Dermis microvascular lymphatic vessel endothelial cell (primary cell): ENCODE data around the gene CRYBA4. TPM values are rescaled to one million over a fixed set of nuclear protein-coding genes. Genes with fewer than 3 reads are reported as not detected.
A peak's percentile ranks its signal among the peaks of the same experiment; 100 is the strongest.
"Not testable (repeated sequence)": the region's sequence is repeated elsewhere in the genome, so short reads cannot be mapped to it uniquely, and the experiment has no call there.

ENCODE experiments used
- DNase-seq, 2 donors: peaks; one replicate each; pipeline versions ENCODE4 v3.0.0 to v3.0.0-alpha.2; 2010; ENCODE audit warnings: low read depth in 2 of 2
- total RNA-seq: library from RNA; depleted of rRNA; stranded (reverse); fragments of >200 nt; gene quantifications from 2 replicates; pipeline ENCODE4 v1.2.1, GENCODE V29; 2014

CRYBA4 gene
- total RNA-seq, 1 donor from 2014 or later: 0.13 TPM

DNA sequence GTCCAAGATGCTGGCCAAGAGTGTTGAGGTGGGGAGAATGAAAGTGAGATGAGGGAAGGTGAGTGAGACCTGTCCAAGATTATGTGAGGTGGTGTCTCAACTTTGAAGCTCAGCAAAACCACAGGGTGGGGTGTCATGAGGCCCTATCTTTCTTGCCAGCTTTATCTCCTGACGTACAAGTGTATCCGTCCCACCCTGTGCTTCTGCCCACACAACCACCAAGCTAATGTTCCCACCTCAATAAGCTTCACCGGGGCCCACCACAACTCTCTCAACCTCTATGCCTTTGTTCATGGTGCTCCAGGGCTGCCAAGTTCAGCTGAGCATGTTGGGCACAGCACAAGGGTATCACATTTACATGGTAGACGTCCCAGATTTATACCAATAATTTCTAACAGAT, 24.7 kb upstream of the CRYBA4 start:
- no peak for DNase-seq

DNA sequence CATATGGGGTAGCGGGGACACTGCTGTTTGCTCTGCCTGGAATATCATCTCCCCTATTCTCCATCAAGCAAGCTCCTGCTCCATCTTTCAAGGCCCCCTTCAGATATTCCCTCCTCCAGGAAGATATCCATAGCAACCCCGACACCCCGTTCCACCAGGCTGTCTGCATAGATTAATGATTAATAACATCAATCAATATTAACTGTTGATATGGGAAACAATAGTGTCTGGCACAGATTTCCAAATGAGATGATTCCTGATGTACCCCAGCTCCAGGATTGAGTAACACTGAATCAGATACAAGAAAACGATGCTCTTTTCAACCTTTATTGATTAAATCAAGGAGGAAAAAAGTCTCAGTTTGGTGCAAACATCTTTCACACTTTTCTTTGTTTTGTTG, 24.3 kb upstream of the CRYBA4 start:
- no peak for DNase-seq

DNA sequence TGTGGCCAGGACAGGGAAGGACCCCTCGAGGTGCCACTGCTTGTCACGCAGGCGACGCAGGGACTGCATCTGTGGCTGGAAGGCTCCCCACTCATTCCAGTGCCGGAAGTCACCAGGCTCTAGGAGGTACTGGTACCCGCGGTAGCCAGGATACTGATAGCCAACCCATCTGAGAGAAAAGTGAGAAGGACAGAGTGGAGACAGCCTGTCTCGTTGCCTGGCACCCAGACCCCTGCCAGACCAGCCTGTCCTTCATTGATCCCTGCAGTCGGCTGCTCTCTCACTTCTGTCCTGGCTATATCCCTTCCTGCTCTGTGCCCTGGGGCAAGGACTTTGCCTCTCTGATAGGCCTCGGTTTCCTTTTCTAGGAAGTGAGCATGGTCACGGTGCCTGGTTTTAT, 22.3 kb upstream of the CRYBA4 start:
- no peak for DNase-seq

DNA sequence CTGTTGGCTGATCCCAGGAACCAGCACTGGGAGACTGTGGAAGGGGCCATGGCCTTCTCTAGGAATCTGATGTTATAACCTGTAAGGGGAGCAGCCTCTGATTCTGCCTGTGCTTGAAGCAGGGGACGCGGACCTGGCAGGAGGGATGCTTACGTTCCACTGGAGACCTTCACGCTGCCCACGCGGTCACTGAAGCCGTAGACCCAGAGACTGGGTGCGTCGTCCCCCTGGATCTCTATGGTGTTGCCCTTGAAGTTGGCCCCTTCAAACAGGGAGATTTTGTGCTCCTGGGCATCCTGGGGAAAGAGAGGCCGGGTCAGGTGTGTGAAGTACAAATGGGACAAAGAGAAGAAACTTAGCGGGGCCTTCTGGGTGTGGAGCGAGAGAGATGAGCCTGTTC, 20.0 kb upstream of the CRYBA4 start:
- no peak for DNase-seq

DNA sequence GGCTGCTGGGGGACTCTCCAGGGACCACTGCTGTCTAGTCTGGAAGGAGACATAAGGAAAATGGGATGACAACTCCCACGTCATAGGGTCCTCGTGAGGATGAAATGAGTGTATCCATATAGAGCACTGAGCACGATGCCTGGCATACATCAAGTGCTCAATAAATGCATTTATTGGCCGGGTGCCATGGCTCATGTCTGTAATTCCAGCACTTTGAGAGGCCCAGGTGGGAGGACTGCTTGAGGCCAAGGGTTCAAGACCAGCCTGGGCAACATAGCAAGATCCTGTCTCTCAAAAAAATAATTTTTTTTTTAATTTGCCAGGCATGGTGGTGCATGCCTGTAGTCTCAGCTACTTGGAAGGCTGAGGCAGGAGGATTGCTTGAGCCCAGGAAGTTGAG, 19.6 kb upstream of the CRYBA4 start:
- DNase-seq: no peak

DNA sequence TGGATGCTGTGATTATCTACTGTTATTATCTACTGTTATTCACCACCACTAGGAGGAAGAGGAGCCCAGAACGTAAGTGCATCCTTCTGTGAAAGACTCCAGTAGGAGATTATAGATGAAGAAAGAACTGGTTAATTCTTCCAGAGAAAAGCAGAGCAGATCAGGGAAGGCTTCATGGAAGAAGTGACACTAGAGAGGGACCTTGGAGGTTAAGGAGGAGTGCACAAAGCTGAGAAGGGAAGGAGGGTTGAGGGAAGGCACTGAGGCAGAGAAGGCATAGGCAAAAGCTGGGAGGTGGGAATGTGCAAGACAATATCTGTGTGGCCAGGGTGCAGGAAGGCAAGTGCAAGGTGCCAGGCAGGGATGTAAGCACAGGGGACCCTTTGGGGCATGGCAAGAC, 17.4 kb upstream of the CRYBA4 start:
- no peak for DNase-seq

DNA sequence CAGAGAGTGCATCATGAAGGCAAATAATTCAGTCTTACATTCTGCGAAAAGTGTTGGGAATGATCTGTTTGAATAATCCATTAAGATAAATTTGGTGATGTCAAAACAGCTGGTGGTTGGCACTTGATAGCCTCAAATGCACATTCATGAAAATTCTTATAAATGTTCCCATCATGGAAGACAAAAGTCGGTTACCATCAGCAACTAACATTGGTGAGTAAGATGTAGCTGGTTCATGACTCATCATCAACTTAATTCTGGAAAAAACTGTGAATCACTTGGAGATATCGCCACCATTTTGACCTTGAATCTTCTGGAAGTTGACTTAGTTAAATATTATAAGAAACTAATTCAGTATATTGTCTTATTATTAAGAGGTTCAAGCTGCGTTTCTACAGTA, 15.2 kb upstream of the CRYBA4 start:
- DNase-seq: peak in 1 of 2 donors; percentile 13

DNA sequence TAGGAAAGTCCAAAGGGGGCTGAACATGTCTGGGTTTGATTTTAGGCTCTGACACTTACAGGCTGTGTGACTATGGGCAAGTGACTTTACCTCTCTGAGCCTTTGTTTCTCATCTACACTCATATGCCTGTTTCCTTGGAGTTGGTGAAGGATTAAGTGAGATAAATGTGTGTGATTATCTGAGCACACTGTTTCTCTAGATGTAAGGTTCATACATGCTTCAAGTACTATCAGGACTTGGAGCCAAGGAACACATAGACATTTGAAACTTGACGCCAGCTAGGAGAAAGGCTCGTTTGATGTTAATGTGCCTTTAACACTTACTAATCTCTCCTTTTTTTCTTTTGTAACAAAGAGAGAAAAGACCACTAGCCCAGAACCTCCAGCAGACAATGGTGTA, 13.6 kb upstream of the CRYBA4 start:
- no peak for DNase-seq

DNA sequence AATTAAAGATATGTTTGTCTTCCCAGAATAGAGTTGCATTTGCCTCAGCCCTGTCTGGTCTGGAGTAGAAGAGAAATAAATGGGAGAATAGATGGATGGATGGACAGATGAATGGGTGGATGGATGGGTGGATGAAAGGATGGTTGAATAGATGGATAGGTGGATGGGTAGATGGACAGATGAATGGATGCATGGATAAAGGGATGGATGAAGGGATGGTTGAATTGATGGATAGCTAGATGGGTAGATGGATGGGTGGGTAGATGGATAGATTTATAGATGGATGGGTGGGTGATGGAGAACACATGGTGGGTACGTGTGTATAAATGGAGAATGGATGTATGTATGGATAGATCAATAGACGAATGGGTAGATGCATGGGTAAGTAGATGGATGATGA, 12.5 kb upstream of the CRYBA4 start:
- DNase-seq: no peak

DNA sequence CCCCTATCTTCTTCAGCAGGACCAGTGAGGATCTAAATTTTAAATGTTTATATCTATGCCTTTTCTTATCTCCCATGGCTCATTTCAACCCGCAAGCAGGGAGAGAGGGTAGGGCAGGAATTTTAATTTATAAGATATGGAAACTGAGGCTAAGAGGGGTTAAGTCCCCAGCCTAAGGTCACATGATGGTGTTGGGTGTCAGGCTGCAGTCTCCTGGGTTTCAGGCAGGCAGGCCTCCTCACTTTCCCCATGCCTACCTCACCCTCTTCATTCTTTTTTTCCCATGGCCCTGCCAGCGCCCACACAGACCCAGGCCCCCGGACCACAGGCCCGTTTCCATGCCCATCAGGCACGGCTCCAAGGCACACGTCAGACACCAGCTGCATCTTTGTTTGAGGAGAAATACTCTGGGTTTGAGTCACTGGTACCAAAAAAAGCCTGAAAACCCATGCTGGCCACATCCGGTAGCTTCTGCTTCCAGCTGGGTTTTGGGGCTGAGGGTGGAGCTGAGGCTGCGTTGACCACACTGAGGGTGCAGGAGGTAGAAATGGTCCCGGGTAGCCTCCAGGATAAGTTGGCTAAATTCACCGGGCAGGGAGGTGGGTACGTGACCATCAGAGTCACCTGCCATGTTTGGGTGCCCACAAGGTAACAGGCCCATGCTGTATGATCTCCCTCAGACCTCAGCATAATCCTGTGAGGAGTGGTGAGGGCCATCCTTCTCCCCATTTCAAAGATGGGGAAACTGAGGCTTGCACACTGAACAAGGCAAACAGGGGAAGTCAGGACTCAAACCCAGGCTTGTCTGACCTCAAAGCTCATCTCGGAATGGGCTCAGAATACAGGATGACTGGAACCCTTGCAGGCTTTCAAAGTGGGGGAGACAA, 11.4 kb upstream of the CRYBA4 start:
- peak in 1 of 2 donors; percentile 47 for DNase-seq

DNA sequence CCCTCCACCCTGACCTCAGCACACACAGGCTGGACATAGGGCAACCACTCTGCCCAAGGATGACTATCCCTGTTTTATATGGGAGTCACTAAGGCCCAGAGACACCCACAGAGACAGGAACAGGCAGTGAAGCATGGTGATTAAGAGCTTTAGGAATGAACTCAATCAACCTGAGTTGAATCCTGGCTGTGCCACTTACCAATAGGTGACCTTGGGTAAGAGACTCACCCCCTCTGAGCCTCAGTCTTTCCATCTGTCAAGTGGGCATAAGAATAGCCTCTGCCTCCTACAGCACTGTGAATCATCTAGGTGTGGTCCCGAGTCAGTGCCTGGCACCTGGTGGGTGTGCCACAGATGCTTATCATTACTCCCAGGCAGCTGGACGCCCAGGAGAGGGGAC, 10.8 kb upstream of the CRYBA4 start:
- DNase-seq: no peak

DNA sequence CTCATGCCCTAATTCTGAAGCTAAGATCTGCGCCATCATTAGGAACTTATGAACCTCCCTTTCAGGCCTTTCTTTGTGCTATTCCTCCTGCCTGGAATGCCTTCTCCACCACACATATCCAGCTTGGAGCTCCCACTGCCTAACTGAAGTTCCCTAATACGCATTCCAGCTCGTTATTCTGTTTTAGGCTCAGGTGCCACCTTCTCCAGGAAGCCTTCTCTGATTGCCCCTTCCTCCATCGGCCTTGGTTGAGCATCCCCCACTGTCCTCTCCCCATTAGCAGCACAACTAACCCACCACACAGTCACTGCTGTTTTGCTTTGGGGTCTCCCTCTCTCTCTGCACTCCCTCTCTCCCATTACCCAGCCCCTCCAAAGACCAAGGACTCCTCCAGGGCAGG, 9.1 kb upstream of the CRYBA4 start:
- no peak for DNase-seq

DNA sequence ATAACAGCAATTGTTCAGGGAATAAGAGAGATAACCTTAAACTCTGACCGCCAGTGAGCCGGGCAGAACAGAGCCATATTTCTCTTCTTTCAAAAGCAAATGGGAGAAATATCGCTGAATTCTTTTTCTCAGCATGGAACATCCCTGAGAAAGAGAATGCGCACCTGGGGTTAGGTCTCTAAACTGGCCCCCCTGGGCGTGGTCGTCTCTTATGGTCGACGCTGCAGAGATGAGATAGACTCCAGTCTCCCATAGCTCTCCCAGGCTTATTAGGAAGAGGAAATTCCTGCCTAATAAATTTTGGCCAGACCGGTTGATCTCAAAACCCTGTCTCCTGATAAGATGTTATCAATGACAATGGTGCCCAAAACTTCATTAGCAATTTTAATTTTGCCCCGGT, 8.0 kb upstream of the CRYBA4 start:
- DNase-seq: not testable (repeated sequence)

DNA sequence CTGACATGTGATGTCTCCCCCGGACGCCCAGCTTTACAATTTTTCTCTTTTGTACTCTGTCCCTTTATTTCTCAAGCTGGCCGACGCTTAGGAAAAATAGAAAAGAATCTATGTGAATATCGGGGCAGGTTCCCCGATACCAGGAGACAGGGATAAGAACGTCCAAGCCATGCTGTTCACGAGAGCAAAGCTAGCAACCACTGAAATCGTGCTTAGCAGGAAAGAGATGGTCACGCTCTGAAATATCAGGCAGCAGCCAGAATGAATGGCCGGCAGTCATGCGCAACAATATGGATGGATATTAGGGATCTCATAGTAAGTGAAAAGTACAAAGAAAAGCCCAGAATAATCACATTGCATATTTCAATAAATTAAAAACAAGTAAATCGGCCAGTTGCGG, 7.4 kb upstream of the CRYBA4 start:
- DNase-seq: no peak

DNA sequence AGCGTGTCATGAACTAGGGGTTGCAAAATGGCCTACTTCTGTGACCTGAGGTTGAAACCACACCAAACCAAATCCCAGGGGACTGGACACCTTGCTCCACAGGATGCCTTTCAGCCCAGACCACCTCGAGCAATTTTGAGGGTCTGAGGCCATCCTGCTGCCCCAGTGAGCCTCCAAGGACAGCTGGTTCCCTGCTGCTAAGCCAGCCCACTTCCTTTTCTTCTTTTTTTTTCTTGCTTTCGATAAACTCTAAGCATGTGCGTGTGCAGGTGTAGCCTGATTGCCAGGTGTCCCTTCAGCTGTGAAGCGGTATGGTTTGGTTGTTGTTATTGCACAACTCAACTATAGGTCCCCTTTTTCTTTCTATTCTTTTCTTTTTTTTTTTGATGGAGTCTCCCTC, 6.6 kb upstream of the CRYBA4 start:
- DNase-seq: no peak

DNA sequence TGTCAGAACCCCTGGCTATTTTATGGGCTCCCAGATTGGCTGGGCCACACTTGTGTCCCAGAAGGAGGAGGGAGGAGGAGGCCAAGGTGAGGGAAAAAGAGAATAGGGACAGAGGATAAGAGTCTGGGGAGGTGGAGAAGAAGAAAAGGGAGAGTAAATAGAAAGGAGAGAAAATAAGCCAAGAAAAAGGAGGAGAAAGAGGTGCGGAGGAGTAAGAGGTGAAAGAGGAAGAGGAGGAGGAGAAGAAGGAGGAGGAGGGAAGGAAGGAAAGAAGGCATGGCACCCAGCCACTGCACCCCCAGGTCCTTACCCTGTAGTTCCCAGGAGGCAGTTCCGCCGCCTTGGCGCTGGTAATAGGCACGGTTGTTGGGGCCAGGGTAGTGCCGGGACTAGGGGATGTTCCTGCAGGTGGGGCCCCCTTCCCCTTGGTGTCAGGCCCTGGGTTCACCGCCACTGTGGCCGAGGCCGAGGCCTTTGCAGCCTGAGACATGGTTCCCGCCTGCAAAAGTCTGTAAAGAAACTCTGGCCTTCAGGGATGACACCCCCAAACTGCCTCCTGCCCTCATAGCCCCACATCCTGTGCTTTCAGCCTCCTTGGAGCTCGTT, 5.8 kb upstream of the CRYBA4 start:
- no peak for DNase-seq

DNA sequence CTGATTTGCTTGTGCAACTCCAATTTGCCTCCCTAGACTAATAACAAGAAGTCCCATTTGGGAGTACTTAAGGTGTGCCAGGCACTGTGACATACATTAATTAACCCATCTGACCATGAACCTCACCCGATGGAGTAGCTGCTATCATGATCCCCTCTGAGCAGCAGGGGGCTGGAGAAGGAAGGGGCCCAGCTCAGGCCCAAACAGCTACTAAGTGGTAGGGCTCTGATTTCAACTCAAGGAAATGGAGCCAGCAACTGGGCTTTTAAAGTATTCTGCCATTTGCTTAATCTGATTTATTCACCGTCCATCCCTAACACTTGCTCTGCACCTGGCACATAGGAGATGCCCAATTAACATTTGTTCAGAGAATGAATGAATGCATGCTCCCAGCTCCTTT, 5.1 kb upstream of the CRYBA4 start:
- DNase-seq: no peak

DNA sequence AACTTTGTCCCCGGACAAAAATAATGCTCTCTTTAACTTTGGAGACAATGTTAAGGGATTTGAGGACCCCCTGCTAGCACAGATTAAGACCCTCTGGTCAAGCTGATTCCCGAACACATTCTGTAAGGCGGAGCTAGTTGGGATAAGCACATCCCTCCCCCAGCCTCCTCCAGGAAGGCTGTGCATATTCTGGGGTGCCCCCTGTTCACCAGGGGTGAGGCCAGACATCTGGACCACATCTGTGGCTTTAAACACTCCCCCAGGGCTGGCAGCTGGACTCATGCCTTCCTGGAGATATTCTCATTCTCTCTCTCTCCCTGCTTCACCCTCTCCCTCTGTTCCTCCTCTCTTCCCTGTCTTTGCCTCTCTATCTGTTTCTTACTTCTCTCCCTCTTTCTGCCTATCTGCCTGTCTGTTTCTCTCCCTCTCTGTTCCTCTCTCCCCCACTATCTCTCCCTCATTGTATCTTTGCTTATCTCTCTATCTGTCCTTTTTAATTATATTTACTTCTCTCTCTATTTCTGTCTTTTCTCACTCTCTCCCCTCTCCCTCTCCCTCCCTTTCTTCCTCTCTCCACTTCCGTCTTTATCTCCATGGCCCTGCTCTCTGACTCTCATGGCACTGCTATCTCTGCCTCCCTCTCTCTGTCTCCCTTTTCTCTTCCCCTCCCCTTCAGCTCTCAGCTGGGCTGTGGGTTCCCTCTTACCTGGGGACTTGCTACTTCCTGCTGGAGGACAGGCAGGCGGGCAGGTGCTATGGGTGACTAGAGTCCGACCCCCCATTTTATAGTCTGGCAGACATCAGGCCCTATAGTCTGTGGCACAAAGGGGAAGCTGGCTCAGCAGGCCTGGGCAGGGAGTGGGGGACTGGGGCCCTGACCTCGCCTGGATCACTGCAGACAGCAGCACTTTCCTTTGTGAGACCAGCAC, 4.2 kb upstream of the CRYBA4 start, which contains the start of gene CRYBB1:
CRYBB1 (minus strand) TSS at position 757 of the 929 bp plus-strand sequence. CDS start 1,708 bp downstream, outside the sequence.
- no peak for DNase-seq

DNA sequence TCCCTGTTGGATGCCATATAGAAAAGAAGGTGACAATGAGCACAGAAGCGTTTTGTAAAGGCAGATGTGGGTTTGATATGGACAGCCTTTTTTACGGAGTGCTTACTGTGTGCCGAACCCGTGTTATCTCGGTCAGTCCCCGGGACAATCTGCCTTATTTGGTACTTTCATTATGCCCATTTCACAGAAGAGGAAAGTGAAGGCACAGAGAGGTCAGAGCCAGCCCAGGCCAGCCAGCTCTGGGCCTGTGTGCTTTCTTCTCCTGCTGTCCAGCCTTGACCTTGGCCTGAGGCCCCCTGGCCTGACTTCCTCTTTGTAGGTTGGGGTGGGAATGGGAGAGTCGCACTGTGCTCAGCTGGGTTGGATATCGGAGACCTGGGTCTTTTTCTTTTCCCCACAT, 3.3 kb upstream of the CRYBA4 start:
- DNase-seq: no peak

DNA sequence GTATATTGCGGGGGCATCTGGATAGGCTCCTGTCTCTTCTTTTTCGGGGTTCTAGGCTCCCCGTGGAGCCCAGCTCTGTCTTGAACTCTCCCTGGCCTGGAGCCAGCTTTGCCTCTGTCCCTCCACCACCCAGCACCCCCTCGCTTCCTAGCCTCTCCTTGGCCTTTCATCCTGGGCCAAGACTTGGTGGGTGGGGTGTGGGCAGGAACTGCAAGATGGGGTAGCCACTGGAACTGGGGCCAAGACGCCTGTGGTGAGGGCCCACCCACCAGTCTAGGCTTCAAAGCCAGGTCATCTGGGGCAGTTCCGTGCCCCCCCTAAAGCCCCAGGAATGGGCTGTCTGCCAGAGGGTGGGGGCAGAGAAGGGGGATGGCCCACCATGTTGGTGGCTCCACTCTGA, 2.3 kb upstream of the CRYBA4 start:
- DNase-seq: no peak

DNA sequence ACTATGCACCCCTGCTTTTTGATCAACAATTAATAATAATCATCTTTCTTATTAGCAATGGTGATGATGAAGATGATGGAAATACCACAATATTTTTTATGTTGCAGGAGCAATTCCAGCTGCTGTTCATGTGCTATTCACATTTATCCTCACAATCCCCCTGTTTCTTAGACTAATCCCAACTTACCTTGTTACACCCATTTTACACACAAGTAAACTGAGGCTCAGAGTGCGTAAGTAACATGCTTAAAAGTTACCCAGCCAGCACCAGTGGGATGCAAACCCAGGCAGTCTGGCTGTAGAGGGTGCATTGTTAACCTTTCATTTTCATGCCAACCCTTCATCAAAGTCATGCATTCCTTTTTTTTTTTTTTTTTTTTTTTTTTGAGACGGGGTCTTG, 1.6 kb upstream of the CRYBA4 start:
- no peak for DNase-seq

DNA sequence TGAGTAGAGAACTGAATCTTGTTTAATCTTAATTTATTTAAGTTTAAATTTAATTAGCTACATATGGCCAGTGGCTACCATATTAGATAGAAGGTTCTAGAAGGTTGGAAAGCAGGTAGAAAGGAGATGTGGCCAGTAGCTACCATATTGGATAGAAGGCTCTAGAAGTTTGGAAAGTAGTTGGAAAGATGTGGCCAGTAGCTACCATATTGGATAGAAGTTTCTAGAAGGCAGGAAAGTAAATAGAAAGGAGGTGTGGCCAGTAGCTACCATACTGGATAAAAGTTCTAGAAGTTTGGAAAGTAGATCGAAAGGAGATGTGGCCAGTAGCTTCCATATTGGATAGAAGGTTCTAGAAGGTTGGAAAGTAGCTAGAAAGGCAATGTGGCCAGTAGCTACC, 2.2 kb downstream of the CRYBA4 start:
- no peak for DNase-seq
